ENCODE measurements around the gene HNRNPU.

HNRNPU gene

DNA sequence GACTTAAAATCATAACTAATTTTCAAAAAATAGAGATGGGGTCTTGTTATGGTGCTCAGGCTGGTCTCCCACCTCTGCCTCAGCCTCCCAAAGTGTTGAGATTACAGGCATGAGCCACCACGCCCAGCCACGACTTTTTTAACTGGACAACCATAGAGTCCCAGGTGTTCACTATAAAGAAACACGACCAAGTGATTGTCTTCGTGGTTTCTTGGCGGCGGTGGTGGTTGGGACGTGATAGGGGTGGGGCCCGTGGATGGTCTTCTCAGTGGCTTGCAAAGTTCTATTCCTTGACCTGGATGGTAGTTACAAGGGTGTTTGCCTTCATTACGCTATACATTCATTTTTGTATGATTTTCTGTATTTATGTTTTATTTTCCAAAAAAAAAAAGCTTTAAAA, 63.5 kb downstream of the HNRNPU start:
- H3K4me3 ChIP-seq (ENCODE audit: control insufficient read depth, low read depth, low read length), result no peak overlapping the region
- no peak for DNase-seq (ENCODE audit: low read depth)

More for the DNA sequence above, 63.5 kb downstream of the HNRNPU start:
- TF ChIP-seq, protein P1, sequence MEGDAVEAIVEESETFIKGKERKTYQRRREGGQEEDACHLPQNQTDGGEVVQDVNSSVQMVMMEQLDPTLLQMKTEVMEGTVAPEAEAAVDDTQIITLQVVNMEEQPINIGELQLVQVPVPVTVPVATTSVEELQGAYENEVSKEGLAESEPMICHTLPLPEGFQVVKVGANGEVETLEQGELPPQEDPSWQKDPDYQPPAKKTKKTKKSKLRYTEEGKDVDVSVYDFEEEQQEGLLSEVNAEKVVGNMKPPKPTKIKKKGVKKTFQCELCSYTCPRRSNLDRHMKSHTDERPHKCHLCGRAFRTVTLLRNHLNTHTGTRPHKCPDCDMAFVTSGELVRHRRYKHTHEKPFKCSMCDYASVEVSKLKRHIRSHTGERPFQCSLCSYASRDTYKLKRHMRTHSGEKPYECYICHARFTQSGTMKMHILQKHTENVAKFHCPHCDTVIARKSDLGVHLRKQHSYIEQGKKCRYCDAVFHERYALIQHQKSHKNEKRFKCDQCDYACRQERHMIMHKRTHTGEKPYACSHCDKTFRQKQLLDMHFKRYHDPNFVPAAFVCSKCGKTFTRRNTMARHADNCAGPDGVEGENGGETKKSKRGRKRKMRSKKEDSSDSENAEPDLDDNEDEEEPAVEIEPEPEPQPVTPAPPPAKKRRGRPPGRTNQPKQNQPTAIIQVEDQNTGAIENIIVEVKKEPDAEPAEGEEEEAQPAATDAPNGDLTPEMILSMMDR (IDR thresholded peaks at IDR 0.05; ENCODE audit: control insufficient read depth, insufficient read depth, low read depth, low read length, missing control alignments), result no peak

All from AG09309 (cell line).